OCI-LY1 (cell line): ENCODE measurements around the gene SSBP2.

Experiments used
- H2AFZ ChIP-seq: fragments of 200-600 bp; sonication (generic), shearing (Covaris generic); 2 replicates; pipeline ENCODE4 v1.6.0; 2014; ENCODE audit warnings: antibody characterized with exemption, mild to moderate bottlenecking, low read length
- H3F3A ChIP-seq: fragments of 200-600 bp; sonication (generic), shearing (Covaris generic); 2 replicates; pipeline ENCODE4 v1.6.0; 2014; ENCODE audit warnings: mild to moderate bottlenecking, antibody characterized with exemption, low read length, moderate library complexity; ENCODE audit not compliant: insufficient read depth
- H3K27ac ChIP-seq: fragments of 200-600 bp; sonication (generic); 2 replicates; pipeline ENCODE4 v1.5.1; 2014; ENCODE audit warnings: low read length, mixed run types, mild to moderate bottlenecking, low read depth; ENCODE audit not compliant: poor library complexity, severe bottlenecking
- H3K27me3 ChIP-seq: fragments of 200-600 bp; sonication (generic); 2 replicates; pipeline ENCODE4 v1.6.0; 2014; ENCODE audit warnings: antibody characterized with exemption, mild to moderate bottlenecking, low read length, moderate library complexity; ENCODE audit not compliant: insufficient read depth
- H3K36me3 ChIP-seq: fragments of 200-600 bp; sonication (generic); 2 replicates; pipeline ENCODE4 v1.6.1; 2014; ENCODE audit warnings: mild to moderate bottlenecking, antibody characterized with exemption, low read length, moderate library complexity, mixed read lengths; ENCODE audit not compliant: insufficient read depth
- H3K4me1 ChIP-seq: fragments of 200-600 bp; sonication (generic); 2 replicates; pipeline ENCODE4 v1.5.1; 2014; ENCODE audit warnings: mild to moderate bottlenecking, low read length, moderate library complexity; ENCODE audit not compliant: insufficient read depth, severe bottlenecking
- H3K4me2 ChIP-seq: fragments of 200-600 bp; sonication (generic), shearing (Covaris generic); 2 replicates; pipeline ENCODE4 v1.6.1; 2014; ENCODE audit warnings: low read length
- H3K4me3 ChIP-seq: fragments of 200-600 bp; sonication (generic); 2 replicates; pipeline ENCODE4 v1.5.1; 2014; ENCODE audit warnings: low read length, low read depth, mild to moderate bottlenecking, mixed read lengths; ENCODE audit not compliant: poor library complexity, severe bottlenecking
- H3K79me2 ChIP-seq: fragments of 200-600 bp; shearing (Covaris generic); 2 replicates; pipeline ENCODE4 v1.6.1; 2016; ENCODE audit warnings: mixed run types, low read length, mixed read lengths; ENCODE audit not compliant: insufficient read depth
- H3K9ac ChIP-seq: fragments of 200-600 bp; sonication (generic), shearing (Covaris generic); 2 replicates; pipeline ENCODE4 v1.6.1; 2014; ENCODE audit warnings: mild to moderate bottlenecking, low read length, mixed read lengths
- H3K9me2 ChIP-seq: fragments of 200-600 bp; sonication (generic), shearing (Covaris generic); 2 replicates; pipeline ENCODE4 v1.6.1; 2014; ENCODE audit warnings: low read depth, mild to moderate bottlenecking, low read length, mixed read lengths
- H3K9me3 ChIP-seq: fragments of 200-600 bp; shearing (Covaris generic); 2 replicates; pipeline ENCODE4 v1.6.1; 2014; ENCODE audit warnings: low read length, mixed read lengths
- H4K20me1 ChIP-seq: fragments of 200-600 bp; sonication (generic), shearing (Covaris generic); 2 replicates; pipeline ENCODE4 v1.6.0; 2016; ENCODE audit warnings: mild to moderate bottlenecking, low read length; ENCODE audit not compliant: insufficient read depth
- CTCF ChIP-seq: fragments of 200-600 bp; sonication (generic), shearing (Covaris generic); IDR thresholded peaks from 2 replicates; pipeline ENCODE4 v1.5.1; 2017; ENCODE audit warnings: mild to moderate bottlenecking, antibody characterized with exemption, low read length, moderate library complexity, mixed read lengths
- EZH2 ChIP-seq: fragments of 200-600 bp; sonication (generic), shearing (Covaris generic); IDR thresholded peaks from 2 replicates; pipeline ENCODE4 v1.8.0; 2017; ENCODE audit warnings: borderline replicate concordance, mixed run types, mild to moderate bottlenecking, antibody characterized with exemption, low read length, moderate library complexity, mixed read lengths

SSBP2 gene

GRCh38 chr5:81626524-81626923, 124.4 kb downstream of the SSBP2 start:
- TF ChIP-seq CTCF (no peak), EZH2 (no peak)
- H3K27me3 ChIP-seq: no peaks in the 10 kb centered on the region
- H3K4me2 ChIP-seq: no peak overlapping the region
- H3K9me2 ChIP-seq: no peaks in the 10 kb centered on the region
- no peak overlapping the region for H3K27ac ChIP-seq
- peaks cover 34% of the 10 kb centered on the region for H3K36me3 ChIP-seq
- H3F3A ChIP-seq: no peaks in the 10 kb centered on the region
- 0 out of 2 replicates have a peak, but pooled peaks cover 4% of the 10 kb centered on the region for H3K9me3 ChIP-seq
- peaks cover 17% of the 10 kb centered on the region for H3K4me1 ChIP-seq
- H3K79me2 ChIP-seq: peaks cover 4% of the 10 kb centered on the region; the same call in 1 of the 2 replicates
- no peaks in the 10 kb centered on the region for H4K20me1 ChIP-seq
- no peak overlapping the region for H3K9ac ChIP-seq
- no peak overlapping the region for H3K4me3 ChIP-seq
- no peak overlapping the region for H2AFZ ChIP-seq

GRCh38 chr5:81609810-81610375, 141.0 kb downstream of the SSBP2 start:
- Histone ChIP-seq H2AFZ (no peak overlapping the region), H3K4me2 (no peak overlapping the region), H3K4me3 (no peak overlapping the region), H3K9ac (no peak overlapping the region), H4K20me1 (no peaks in the 10 kb centered on the region), H3K27ac (no peak overlapping the region), H3K9me2 (peaks cover 4% of the 10 kb centered on the region; the same call in 1 of the 2 replicates), H3K36me3 (peaks cover 56% of the 10 kb centered on the region), H3K79me2 (no peaks in the 10 kb centered on the region), H3K9me3 (peaks cover 12% of the 10 kb centered on the region), H3F3A (no peaks in the 10 kb centered on the region), H3K4me1 (no peaks in the 10 kb centered on the region), H3K27me3 (no peaks in the 10 kb centered on the region)
- TF ChIP-seq EZH2 (no peak), CTCF (no peak)

DNA sequence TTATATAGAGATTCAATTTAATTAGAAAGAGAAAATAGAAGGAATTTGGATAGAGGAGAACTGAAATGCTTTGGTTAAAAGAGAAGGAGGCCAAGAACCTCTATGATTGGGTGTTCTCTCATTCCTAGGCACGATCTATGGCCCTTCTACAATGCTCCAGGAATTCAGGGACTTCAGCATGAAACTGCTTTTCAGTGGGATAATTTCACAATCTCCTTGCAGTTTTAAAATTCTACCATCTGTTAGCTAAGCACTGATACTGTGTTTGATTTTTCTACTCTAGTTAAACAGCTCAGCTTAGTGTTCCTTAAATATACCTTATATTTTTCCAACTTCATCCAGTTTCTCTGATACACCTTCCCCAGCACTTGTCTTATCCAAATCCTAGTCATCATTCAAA, 141.9 kb downstream of the SSBP2 start:
- no peak overlapping the region for H3K4me3 ChIP-seq
- no peaks in the 10 kb centered on the region for H4K20me1 ChIP-seq
- TF ChIP-seq EZH2 (no peak), CTCF (no peak)
- H2AFZ ChIP-seq: no peak overlapping the region
- H3K27ac ChIP-seq: no peak overlapping the region
- no peaks in the 10 kb centered on the region for H3F3A ChIP-seq
- peaks cover 12% of the 10 kb centered on the region for H3K9me3 ChIP-seq
- no peaks in the 10 kb centered on the region for H3K79me2 ChIP-seq
- peaks cover 48% of the 10 kb centered on the region for H3K36me3 ChIP-seq
- peaks cover 4% of the 10 kb centered on the region; the same call in 1 of the 2 replicates for H3K9me2 ChIP-seq
- no peak overlapping the region for H3K4me2 ChIP-seq
- no peak overlapping the region for H3K9ac ChIP-seq
- H3K27me3 ChIP-seq: no peaks in the 10 kb centered on the region
- H3K4me1 ChIP-seq: no peaks in the 10 kb centered on the region
